GM04503 (cell line): ENCODE results near the gene HAND1.
"Not testable (repeated sequence)": the region's sequence is repeated elsewhere in the genome, so short reads cannot be mapped to it uniquely, and the experiment has no call there.

Experiments used
- DNase-seq: peaks from one replicate; pipeline ENCODE4 v3.0.0-alpha.2; 2012; ENCODE audit warnings: low read depth

Gene HAND1

GRCh38 chr5:154478224-154478565 lies at the start of gene HAND1:
TSS of gene HAND1 (minus strand) at chr5:154478227. CDS start at chr5:154478008, 219 bp downstream.
- no peak for DNase-seq

- no peak for DNase-seq
These were observed 48.5 kb upstream of the HAND1 start for GRCh38 chr5:154526231-154527226.

- DNase-seq = no peak
These were observed 46.8 kb upstream of the HAND1 start for GRCh38 chr5:154524859-154525258.

GRCh38 chr5:154524181-154524580 lies 46.2 kb upstream of the HAND1 start:
- no peak for DNase-seq

GRCh38 chr5:154523709-154524108 lies 45.7 kb upstream of the HAND1 start:
- no peak for DNase-seq

- DNase-seq = no peak
These were observed 45.1 kb upstream of the HAND1 start for GRCh38 chr5:154523104-154523503.

GRCh38 chr5:154522284-154522683 lies 44.3 kb upstream of the HAND1 start:
- DNase-seq = no peak

GRCh38 chr5:154521756-154522155 lies 43.7 kb upstream of the HAND1 start:
- no peak for DNase-seq

- DNase-seq = no peak
These were observed 42.9 kb upstream of the HAND1 start for GRCh38 chr5:154520861-154521453.

GRCh38 chr5:154519359-154519758 lies 41.3 kb upstream of the HAND1 start:
- no peak for DNase-seq

GRCh38 chr5:154518438-154518867 lies 40.4 kb upstream of the HAND1 start:
- DNase-seq = no peak

GRCh38 chr5:154517810-154518437 lies 39.9 kb upstream of the HAND1 start:
- DNase-seq = no peak

GRCh38 chr5:154517181-154517580 lies 39.2 kb upstream of the HAND1 start:
- DNase-seq = no peak

- no peak for DNase-seq
These were observed 38.4 kb upstream of the HAND1 start for GRCh38 chr5:154516475-154516874.

- DNase-seq = not testable (repeated sequence)
These were observed 37.5 kb upstream of the HAND1 start for GRCh38 chr5:154515488-154515887.

GRCh38 chr5:154514331-154514730 lies 36.3 kb upstream of the HAND1 start:
- no peak for DNase-seq

GRCh38 chr5:154513669-154514084 lies 35.6 kb upstream of the HAND1 start:
- no peak for DNase-seq

- no peak for DNase-seq
These were observed 34.0 kb upstream of the HAND1 start for GRCh38 chr5:154511984-154512383.

- DNase-seq = no peak
These were observed 31.9 kb upstream of the HAND1 start for GRCh38 chr5:154509784-154510555.

GRCh38 chr5:154508114-154508513 lies 30.1 kb upstream of the HAND1 start:
- no peak for DNase-seq

- no peak for DNase-seq
These were observed 28.7 kb upstream of the HAND1 start for GRCh38 chr5:154506716-154507080.

GRCh38 chr5:154506049-154506715 lies 28.2 kb upstream of the HAND1 start:
- no peak for DNase-seq
